ENCODE results near the gene MYO1E.
"Not testable (repeated sequence)": the region's sequence is repeated elsewhere in the genome, so short reads cannot be mapped to it uniquely, and the experiment has no call there.

The MYO1E gene

GRCh38 chr15:59372352-59373211 lies at the start of gene MYO1E:
Gene MYO1E (minus strand): TSS chr15:59372871. CDS start chr15:59372500, 371 bp downstream.
- no peak for DNase-seq (ENCODE audit: low read depth)

GRCh38 chr15:59420986-59421618 lies 48.4 kb upstream of the MYO1E start:
- DNase-seq (ENCODE audit: low read depth) = no peak

DNA sequence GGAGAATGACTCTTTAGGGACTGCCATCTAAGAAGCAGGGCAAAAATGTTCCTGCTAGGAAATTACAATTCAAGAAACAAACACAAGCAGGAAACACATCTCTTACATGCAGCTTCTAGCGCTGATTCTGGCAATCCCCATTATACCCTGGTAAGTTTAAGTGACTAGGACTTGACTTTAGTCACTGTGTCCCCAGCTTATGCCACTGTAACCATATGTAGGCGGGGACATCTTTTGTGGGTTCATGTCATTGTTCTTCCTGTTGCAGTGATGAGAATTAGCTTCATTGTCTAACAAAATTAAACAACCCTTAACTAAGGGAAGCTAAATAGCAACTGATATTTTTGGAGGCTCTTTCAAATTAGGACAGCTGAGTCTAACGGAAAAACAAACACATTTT lies 47.4 kb upstream of the MYO1E start:
- DNase-seq (ENCODE audit: low read depth) = no peak

- DNase-seq (ENCODE audit: low read depth) = no peak
Observed at GRCh38 chr15:59419170-59419569, 46.5 kb upstream of the MYO1E start.

- DNase-seq (ENCODE audit: low read depth) = no peak
Observed at GRCh38 chr15:59416816-59417215, 44.1 kb upstream of the MYO1E start.

DNA sequence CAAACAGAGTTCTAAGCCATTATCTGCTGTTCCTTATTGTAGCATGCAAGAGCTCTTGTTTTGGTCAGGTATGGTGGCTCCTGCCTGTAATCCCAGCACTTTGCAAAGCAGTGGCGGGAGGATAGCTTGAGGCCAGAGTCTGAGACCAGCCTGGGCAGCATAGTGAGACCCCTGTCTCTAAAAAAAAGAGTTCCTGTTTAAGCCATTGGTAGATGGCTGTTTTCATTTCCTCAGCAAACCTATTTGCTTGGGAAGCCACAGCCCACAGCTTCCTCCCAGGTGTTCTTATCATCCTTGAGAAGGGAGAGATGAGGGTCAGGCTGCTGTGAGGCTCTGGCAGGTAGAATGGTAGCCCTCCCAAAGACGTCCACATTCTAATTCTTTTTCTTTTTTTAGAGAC lies 40.9 kb upstream of the MYO1E start:
- DNase-seq (ENCODE audit: low read depth) = no peak

DNA sequence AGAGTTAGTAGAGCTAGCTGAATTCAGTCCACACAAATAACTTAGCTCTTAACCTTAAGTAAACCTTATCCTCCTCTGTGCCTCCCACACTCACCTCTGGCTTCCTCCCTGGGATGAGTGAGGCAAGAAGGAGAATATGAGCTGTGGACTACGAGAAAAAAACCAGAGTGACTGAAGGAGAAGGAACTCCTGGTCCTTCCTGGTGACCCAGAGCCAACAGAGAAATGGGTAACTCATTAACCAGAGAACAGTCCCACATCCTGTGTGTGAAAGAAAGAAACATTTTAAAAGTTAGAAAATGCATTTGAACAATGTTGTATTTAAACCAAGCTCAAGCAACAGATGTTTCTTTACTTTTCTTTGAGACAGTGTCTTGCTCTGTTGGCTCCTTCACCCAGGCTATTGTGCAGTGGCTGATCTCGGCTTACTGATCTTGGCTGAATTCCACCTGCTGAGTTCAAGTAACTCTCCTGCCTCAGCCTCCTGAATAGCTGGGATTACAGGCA lies 37.8 kb upstream of the MYO1E start:
- DNase-seq (ENCODE audit: low read depth) = no peak

DNA sequence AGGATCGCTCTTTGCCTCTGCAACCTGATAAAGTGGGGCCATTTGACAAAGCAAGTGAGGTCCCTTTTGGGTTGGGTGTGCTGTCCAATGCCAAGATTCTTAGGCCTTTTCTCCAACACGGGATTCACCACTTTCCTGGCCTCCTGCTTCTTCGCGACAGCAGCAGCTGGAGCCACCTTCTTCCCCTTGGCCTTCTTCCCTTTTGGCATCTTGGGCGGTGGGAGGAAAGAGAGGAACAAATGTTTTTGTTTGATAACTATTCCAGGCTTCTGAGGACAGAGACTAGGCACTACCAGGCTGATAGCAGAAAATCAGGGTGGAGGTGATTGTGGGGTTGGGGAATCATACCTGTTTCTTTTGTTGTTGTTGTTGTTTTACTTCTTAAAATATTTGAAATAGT lies 35.3 kb upstream of the MYO1E start:
- DNase-seq (ENCODE audit: low read depth) = no peak

DNA sequence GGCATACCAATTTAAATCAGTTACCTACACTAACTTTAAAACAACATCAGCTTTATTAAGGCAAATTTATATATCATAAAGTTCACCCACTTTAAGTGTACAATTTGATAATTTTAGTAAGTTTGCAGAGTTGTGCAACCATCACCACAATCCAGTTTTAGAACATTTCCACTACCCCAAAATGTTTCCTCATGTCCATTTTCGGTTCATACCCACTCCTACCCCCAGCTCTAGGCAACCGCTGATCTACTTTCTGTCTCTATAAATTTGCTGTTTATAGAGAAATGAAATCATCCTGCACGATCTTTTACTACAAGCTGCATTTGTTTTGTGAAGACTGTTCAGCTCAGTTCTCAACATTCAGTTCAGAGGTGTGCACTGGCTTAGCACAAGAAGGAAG lies 33.8 kb upstream of the MYO1E start:
- no peak for DNase-seq (ENCODE audit: low read depth)

DNA sequence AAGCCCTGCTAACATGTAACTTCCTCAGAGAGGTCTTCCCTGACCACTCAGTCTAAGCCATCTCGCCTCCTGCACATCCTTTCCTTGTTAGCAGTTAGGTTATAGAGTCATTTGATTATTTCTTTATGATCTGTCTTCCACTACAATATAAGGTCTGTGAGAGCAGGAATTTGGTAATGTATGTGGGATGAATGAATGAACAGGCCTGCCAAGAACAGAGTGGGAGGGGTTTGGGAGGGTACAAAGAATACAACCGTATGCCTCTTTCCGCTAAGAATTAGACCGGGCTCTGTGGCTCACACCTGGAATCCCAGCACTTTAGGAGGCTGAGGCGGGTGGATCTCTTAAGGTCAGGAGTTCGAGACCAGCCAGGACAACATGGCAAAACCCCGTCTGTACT lies 32.4 kb upstream of the MYO1E start:
- no peak for DNase-seq (ENCODE audit: low read depth)

- DNase-seq (ENCODE audit: low read depth) = no peak
Observed at GRCh38 chr15:59401824-59402569, 29.3 kb upstream of the MYO1E start.

- not testable (repeated sequence) for DNase-seq (ENCODE audit: low read depth)
Observed at GRCh38 chr15:59401051-59401823, 28.6 kb upstream of the MYO1E start.

DNA sequence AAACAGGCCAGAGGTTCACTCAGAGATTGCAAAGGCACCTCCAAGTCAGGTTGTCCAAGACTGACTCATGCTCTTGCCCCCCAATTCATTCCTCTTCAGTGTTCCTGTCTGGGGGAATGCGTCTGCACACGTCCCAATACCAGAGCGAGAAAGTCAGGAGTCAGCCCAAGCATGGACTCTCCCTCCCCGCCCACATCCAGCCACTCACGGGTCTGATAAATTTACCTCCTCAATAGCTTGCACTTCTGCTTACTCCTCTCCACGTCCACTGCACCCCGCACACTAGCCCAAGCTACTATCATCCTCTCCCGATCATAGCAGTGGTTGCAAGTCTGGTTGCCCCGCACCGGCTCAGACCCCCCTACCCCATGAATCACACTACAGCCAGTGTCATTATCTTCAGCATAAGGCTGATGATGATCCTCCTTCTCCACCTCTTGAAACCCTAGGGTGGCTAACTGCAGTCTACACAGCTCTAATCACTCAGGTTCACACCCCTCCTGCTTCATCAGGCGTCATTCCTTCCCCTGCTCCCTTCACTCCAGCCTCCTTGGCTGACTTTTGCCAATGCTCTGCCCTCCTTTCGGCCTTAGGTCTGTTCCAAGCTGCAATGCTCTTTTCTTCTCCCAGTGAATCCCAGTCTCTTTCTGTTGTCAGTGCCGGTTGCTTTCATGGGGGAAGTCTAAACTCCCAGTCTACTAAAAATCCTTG lies 27.6 kb upstream of the MYO1E start:
- DNase-seq (ENCODE audit: low read depth) = no peak

DNA sequence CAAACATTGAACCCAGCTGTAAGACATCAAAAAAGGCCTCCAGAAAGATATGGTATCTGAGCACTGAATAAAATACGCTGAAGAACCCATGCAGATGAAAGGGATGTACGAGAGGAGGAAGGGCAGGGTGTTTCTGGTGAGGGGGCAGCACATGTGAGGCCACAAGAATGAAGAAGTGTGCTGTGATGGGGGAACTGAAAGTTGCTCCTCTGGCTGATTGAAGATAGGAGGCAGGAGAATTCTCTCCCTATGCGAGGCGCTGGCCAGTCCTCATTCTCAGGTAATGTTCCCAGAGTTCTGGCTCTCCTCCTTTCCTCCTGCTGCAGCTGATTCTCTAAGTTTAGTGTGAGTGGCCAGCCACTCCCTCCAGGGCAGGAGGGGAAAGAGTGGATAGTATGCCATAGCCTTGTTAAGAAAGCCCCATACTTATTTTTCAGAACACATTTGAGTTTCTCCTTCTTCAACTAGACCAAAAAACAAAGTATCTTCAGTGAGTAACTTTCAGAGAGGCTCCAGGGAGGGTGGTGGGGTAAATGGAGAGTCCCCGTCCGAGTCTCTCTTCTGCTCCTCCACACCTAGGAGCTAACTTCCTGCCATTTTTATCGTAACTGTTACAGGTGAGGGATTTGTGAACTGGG lies 26.9 kb upstream of the MYO1E start:
- no peak for DNase-seq (ENCODE audit: low read depth)

GRCh38 chr15:59398220-59398619 lies 25.5 kb upstream of the MYO1E start:
- DNase-seq (ENCODE audit: low read depth) = no peak

- no peak for DNase-seq (ENCODE audit: low read depth)
Observed at GRCh38 chr15:59396679-59397078, 24.0 kb upstream of the MYO1E start.

GRCh38 chr15:59396211-59396610 lies 23.5 kb upstream of the MYO1E start:
- DNase-seq (ENCODE audit: low read depth) = no peak

GRCh38 chr15:59394166-59394661 lies 21.5 kb upstream of the MYO1E start:
- DNase-seq (ENCODE audit: low read depth) = no peak

DNA sequence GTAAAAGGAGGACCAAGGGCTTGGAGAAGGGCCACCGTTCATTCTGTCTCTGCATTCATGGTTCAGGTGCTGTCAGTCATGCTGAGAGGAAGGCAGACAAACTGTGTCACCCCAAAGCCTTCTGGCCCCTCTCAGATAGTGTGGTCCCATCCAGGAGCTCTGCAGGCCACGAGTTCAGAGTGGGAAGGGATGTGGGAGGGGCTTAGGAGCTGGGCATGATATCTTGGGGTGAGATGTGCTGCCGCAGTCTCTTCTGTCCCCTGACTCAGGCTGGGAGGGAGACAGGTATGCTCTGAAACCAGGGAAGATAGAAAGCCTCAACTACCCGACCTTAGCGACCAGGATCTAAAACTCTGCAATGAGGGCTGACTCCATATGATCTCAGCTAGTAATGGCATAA lies 19.6 kb upstream of the MYO1E start:
- no peak for DNase-seq (ENCODE audit: low read depth)

GRCh38 chr15:59388670-59389069 lies 16.0 kb upstream of the MYO1E start:
- no peak for DNase-seq (ENCODE audit: low read depth)

Data from CMK (cell line).